Neutrophil (primary cell): ENCODE results near the gene MBLAC1.
A peak's percentile ranks its signal among the peaks of the same experiment; 100 is the strongest.

Experiments used
- H3K27ac ChIP-seq: fragments of 200-600 bp; sonication (generic); 2 replicates; pipeline ENCODE4 v1.5.1; 2016; ENCODE audit warnings: mild to moderate bottlenecking, moderate library complexity
- H3K27me3 ChIP-seq: fragments of 200-600 bp; sonication (generic); 2 replicates; pipeline ENCODE4 v1.6.0; 2016; ENCODE audit warnings: mild to moderate bottlenecking
- H3K36me3 ChIP-seq: fragments of 200-600 bp; sonication (generic); 2 replicates; pipeline ENCODE4 v1.5.1; 2017
- H3K4me1 ChIP-seq, 2 experiments: fragments of 200-600 bp in 1 of 2; sonication (generic) in 1 of 2; 1 replicate in 1 of 2; 2 replicates in 1 of 2; pipeline versions ENCODE4 v1.5.1 to v1.6.1; 2013 to 2016; ENCODE audit warnings: low read depth in 1 of 2, low read length in 1 of 2, mild to moderate bottlenecking in 1 of 2, moderate library complexity in 1 of 2; ENCODE audit not compliant: control insufficient read depth in 1 of 2, insufficient read depth in 1 of 2
- H3K4me3 ChIP-seq, 2 experiments: fragments of 200-600 bp in 1 of 2; sonication (generic) in 1 of 2; 1 replicate in 1 of 2; 2 replicates in 1 of 2; pipeline ENCODE4 v1.5.1; 2013 to 2016; ENCODE audit warnings: low read depth in 1 of 2, low read length in 1 of 2, mild to moderate bottlenecking in 1 of 2, moderate library complexity in 1 of 2
- H3K9me3 ChIP-seq: fragments of 200-600 bp; sonication (generic); 2 replicates; pipeline ENCODE4 v1.5.1; 2016
- TF ChIP-seq, protein P1 (sequence below): fragments of 200-600 bp; sonication (generic); IDR thresholded peaks from 2 replicates; pipeline ENCODE4 v1.5.1; 2016; ENCODE audit warnings: antibody characterized with exemption

The MBLAC1 gene

DNA sequence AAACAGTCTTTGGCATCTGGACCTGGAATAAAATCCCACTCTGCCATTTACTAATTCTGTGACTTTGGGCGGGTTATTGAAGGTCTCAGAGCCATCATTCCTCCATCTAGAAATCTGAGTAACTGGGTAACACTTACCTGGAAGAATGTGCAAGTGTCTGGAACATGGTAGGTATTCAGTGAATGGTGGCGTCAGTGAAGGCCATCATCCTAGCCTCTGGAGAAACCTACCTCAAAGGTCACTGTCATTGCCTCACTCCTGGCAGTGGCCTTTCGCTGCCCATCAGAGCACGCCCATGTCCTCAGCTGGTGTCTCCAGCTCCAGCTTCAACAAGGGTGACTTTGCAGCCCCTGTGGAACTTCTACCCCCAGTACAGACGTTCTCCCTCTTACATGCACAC lies 37.1 kb downstream of the MBLAC1 start:
- TF ChIP-seq, protein P1, sequence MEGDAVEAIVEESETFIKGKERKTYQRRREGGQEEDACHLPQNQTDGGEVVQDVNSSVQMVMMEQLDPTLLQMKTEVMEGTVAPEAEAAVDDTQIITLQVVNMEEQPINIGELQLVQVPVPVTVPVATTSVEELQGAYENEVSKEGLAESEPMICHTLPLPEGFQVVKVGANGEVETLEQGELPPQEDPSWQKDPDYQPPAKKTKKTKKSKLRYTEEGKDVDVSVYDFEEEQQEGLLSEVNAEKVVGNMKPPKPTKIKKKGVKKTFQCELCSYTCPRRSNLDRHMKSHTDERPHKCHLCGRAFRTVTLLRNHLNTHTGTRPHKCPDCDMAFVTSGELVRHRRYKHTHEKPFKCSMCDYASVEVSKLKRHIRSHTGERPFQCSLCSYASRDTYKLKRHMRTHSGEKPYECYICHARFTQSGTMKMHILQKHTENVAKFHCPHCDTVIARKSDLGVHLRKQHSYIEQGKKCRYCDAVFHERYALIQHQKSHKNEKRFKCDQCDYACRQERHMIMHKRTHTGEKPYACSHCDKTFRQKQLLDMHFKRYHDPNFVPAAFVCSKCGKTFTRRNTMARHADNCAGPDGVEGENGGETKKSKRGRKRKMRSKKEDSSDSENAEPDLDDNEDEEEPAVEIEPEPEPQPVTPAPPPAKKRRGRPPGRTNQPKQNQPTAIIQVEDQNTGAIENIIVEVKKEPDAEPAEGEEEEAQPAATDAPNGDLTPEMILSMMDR = no peak
- H3K36me3 ChIP-seq = no peaks in the 10 kb centered on the region
- H3K9me3 ChIP-seq = no peaks in the 10 kb centered on the region
- no peak overlapping the region for H3K4me3 ChIP-seq
- H3K4me1 ChIP-seq = peaks cover 21 to 27% of the 10 kb centered on the region in 2 experiments
- H3K27ac ChIP-seq = no peak overlapping the region
- peaks cover 64% of the 10 kb centered on the region for H3K27me3 ChIP-seq

DNA sequence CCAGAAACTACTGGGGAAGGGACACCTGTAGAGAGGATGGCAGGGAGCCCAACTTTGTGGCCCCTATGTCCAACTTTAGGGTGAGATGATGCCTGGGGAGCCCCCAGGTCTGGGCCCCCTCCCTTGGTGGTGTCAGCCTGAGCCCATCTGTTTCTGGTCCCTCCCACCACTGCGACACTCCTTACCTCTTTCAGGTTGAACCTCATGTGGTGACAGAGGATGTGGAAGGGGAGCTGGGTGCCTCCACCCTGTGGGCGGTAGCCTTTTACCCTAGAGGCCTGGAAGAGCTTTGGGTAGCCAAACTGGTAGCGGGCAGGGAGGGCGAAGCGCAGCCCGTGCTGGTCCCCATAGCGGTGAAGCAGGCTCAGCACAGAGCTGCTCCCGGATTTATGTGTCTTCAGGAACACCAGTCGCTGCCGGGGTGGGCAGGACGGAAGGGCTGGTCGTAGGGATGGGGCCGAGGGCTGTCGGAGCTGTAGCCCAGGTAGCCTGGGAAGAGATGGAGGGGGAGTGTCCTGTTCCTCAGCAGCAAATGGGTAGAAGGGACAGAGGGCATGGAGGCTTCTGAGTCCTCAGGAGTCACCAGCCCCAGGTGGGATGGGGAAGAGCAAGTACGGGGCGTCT lies 39.7 kb downstream of the MBLAC1 start:
- TF ChIP-seq, protein P1 = no peak
- H3K27ac ChIP-seq = no peak overlapping the region
- H3K4me1 ChIP-seq = peaks cover 20 to 28% of the 10 kb centered on the region in 2 experiments
- no peaks in the 10 kb centered on the region for H3K36me3 ChIP-seq
- no peaks in the 10 kb centered on the region for H3K9me3 ChIP-seq
- no peak overlapping the region for H3K4me3 ChIP-seq
- H3K27me3 ChIP-seq = peaks cover 90% of the 10 kb centered on the region

DNA sequence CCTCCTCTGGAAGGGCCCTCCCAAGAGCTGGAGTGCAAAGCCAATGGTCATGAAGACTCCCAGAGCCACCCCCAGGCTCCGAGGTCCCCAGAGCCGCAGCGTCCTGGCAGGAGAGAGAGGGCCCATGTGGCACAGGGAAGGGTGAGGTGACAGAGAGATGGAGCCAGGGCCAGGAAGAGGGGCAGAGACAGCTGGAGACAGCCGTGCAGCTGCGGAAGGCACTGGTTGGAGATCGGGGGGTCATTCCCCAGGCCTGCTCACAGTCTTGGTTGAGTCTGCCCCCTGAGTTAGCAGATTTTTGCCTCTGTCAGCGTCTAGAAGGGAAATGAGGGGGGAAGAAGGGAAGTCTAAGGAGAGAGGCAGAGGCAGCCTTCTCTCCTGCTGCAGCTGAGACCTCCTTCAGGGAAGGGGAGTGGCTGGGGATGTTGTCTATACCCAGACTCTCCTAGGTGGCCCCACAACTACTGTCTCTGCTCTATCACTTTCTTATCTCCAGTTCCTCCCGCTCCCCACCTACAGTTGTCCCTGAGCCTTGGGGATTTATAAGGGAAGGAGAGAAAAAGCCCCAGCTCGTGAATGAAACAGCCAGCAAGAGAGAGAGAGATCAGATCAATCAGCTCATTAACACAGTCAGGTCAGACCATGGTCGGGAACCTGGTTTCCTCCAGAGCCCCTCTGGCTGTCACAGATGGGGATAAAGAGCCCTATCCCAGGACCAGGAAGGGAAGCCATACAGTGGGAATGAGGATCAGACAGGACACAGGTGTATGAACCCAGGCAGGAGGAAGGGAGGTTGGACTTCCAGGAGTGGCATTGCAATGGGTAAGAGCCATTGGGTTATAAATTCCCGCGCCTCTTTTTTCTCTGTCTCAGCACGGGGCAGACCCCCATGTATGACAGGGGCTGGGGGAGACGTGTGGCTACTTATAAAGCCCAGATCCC lies 40.5 kb downstream of the MBLAC1 start:
- TF ChIP-seq, protein P1 = no peak
- Histone ChIP-seq H3K27ac (no peak overlapping the region), H3K4me1 (peaks cover 20 to 35% of the 10 kb centered on the region in 2 experiments), H3K36me3 (no peaks in the 10 kb centered on the region), H3K9me3 (no peaks in the 10 kb centered on the region), H3K4me3 (peak overlapping the region; percentile 17 to 52), H3K27me3 (peaks cover 98% of the 10 kb centered on the region)

DNA sequence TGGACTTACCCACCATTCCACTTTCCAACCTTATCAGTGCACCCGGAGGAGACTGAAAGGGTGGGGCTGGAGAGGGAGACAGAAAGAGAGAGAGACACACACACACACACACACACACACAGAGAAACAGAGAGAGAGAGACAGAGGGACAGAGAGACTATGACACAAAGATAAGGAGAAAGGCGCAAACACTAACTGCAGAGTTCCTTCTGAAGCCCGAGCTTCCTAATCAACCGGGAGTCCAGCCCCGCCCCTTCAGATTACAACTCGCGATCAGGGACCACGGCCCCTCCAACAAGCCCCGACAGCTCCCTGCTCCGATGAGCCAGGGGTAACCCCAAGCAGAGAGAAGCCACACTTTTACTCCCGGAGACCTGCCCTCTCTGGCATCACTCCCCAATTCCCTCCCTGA lies 41.2 kb downstream of the MBLAC1 start:
- peaks cover 20 to 35% of the 10 kb centered on the region in 2 experiments for H3K4me1 ChIP-seq
- H3K4me3 ChIP-seq = peak overlapping the region; percentile 17 to 52
- peaks cover 100% of the 10 kb centered on the region for H3K27me3 ChIP-seq
- TF ChIP-seq, protein P1 = no peak
- no peaks in the 10 kb centered on the region for H3K36me3 ChIP-seq
- no peaks in the 10 kb centered on the region for H3K9me3 ChIP-seq
- no peak overlapping the region for H3K27ac ChIP-seq

DNA sequence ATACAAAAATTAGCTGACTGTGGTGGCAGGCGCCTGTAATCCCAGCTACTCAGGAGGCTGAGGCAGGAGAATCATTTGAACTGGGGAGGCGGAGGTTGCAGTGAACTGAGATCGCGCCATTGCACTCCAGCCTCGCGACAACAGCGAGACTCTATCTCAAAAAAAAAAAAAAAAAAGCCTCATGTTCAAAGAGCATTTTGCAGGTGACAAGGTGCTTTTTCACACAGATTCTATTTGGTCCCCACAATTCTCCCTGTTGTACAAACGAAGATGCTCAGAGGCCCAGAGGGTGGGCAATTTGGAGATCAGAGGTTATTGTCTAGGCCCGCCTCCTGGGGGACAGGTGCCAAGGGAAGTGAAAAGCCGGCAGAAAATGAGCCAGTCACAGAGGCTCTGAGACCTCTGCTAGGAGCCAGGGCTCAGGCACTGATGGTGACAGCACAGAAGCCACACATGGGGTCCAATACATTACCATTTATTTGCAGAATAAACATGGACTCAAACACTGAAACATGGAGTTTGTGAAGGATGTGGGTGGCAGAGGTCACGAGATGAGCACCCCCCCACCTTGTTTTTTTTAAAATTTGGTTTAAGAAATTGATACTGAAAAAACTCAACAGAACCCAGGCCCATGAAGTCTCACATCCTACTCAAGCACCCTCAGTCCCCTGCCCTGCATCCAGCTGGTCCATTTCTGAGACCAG lies 42.5 kb downstream of the MBLAC1 start:
- H3K4me1 ChIP-seq = peaks cover 20 to 35% of the 10 kb centered on the region in 2 experiments
- H3K27ac ChIP-seq = no peak overlapping the region
- TF ChIP-seq, protein P1 = no peak
- no peaks in the 10 kb centered on the region for H3K9me3 ChIP-seq
- no peaks in the 10 kb centered on the region for H3K36me3 ChIP-seq
- no peak overlapping the region for H3K4me3 ChIP-seq
- peaks cover 96% of the 10 kb centered on the region for H3K27me3 ChIP-seq
